ENCODE data around the gene DNM1.

DNA sequence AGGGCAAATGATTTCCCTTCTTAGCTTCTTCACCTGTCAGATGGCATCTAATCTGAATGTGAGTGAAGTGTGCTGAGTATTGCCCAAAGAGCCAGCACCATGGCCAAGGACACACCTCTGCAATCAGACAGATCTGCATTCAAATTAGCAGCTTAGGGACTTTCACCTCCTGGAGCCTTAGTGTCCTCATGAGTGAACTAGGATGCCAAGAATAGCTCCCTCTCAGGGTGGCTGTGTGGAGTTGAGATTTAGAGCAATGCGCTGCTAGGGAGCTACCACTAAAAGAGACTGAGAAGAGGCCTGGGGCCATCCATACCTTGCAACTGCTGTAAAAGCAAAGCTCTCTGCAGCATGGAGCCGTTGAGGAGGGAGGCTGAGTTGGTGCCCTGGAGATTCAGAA lies 13.2 kb upstream of the DNM1 start:
- TF ChIP-seq, protein P1, sequence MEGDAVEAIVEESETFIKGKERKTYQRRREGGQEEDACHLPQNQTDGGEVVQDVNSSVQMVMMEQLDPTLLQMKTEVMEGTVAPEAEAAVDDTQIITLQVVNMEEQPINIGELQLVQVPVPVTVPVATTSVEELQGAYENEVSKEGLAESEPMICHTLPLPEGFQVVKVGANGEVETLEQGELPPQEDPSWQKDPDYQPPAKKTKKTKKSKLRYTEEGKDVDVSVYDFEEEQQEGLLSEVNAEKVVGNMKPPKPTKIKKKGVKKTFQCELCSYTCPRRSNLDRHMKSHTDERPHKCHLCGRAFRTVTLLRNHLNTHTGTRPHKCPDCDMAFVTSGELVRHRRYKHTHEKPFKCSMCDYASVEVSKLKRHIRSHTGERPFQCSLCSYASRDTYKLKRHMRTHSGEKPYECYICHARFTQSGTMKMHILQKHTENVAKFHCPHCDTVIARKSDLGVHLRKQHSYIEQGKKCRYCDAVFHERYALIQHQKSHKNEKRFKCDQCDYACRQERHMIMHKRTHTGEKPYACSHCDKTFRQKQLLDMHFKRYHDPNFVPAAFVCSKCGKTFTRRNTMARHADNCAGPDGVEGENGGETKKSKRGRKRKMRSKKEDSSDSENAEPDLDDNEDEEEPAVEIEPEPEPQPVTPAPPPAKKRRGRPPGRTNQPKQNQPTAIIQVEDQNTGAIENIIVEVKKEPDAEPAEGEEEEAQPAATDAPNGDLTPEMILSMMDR (IDR thresholded peaks at IDR 0.05): no peak
- no peak for TF ChIP-seq POLR2A (IDR thresholded peaks at IDR 0.05)
